Measurements from ENCODE around the gene RNF166.

Gene RNF166

DNA sequence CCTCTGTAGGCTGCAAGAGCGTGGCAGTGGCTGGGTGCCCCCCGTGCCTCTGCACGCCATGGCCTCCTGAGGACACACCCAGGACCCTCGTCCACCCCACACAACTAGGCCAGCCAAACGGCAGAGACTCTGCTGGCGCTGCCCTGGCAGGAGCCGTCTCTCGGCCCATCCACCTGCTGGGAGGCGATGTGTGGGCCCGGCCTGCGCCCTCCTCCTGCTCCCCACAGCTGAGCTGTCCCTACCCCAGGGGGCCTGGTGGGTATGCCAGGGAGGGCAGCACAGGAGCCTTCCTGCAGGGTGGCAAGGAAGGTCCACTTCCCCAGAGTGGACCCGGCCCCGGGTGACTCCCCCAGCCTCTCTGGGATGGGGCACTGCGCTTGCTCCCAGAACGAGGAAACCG, 7.0 kb downstream of the RNF166 start:
- Histone ChIP-seq H3K4me1 (ENCODE audit: control insufficient read depth in 5 of 5, insufficient read depth in 5 of 5, low read length in 5 of 5) (peaks cover 4 to 48% (median 39%) of the 10 kb centered on the region in 5 donors), H3K27ac (ENCODE audit: low read depth, low read length) (no peak overlapping the region), H3K9me3 (ENCODE audit: control insufficient read depth in 5 of 5, low read length in 5 of 5) (no peaks in the 10 kb centered on the region), H3K4me3 (ENCODE audit: low read depth in 1 of 5, low read length in 5 of 5) (no peak overlapping the region), H3K36me3 (ENCODE audit: control insufficient read depth in 5 of 5, insufficient read depth in 5 of 5, low read length in 5 of 5) (peaks cover 0 to 53% (median 39%) of the 10 kb centered on the region in 5 donors), H3K27me3 (ENCODE audit: control insufficient read depth in 5 of 5, insufficient read depth in 4 of 5, low read length in 5 of 5) (no peaks in the 10 kb centered on the region), H3K9ac (ENCODE audit: low read length in 5 of 5) (no peak overlapping the region)

DNA sequence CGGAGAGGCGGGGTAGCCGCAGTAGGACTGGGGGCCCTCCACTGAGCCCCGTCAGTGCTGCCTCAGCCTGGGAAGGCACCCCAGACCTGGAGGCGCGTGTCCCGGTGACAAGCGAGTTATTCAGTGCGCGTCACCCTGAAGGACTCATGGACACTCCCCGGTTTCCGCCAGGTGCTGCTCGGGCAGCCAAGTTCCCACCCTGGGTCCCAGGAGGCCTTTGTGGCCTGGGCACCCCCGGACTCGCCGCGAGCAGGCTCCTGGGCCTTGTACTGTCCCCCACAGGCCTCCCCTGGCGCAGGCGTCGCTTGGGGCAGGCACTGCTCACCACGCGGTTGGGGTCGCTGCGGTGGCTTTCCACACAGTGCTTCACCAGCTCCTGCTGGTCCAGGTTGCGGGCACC, 7.6 kb downstream of the RNF166 start:
- Histone ChIP-seq H3K9ac (ENCODE audit: low read length in 5 of 5) (no peak overlapping the region), H3K27ac (ENCODE audit: low read depth, low read length) (no peak overlapping the region), H3K4me1 (ENCODE audit: control insufficient read depth in 5 of 5, insufficient read depth in 5 of 5, low read length in 5 of 5) (peaks cover 4 to 43% (median 34%) of the 10 kb centered on the region in 5 donors), H3K9me3 (ENCODE audit: control insufficient read depth in 5 of 5, low read length in 5 of 5) (no peaks in the 10 kb centered on the region), H3K4me3 (ENCODE audit: low read depth in 1 of 5, low read length in 5 of 5) (no peak overlapping the region), H3K27me3 (ENCODE audit: control insufficient read depth in 5 of 5, insufficient read depth in 4 of 5, low read length in 5 of 5) (no peaks in the 10 kb centered on the region), H3K36me3 (ENCODE audit: control insufficient read depth in 5 of 5, insufficient read depth in 5 of 5, low read length in 5 of 5) (peaks cover 0 to 53% (median 39%) of the 10 kb centered on the region in 5 donors)

DNA sequence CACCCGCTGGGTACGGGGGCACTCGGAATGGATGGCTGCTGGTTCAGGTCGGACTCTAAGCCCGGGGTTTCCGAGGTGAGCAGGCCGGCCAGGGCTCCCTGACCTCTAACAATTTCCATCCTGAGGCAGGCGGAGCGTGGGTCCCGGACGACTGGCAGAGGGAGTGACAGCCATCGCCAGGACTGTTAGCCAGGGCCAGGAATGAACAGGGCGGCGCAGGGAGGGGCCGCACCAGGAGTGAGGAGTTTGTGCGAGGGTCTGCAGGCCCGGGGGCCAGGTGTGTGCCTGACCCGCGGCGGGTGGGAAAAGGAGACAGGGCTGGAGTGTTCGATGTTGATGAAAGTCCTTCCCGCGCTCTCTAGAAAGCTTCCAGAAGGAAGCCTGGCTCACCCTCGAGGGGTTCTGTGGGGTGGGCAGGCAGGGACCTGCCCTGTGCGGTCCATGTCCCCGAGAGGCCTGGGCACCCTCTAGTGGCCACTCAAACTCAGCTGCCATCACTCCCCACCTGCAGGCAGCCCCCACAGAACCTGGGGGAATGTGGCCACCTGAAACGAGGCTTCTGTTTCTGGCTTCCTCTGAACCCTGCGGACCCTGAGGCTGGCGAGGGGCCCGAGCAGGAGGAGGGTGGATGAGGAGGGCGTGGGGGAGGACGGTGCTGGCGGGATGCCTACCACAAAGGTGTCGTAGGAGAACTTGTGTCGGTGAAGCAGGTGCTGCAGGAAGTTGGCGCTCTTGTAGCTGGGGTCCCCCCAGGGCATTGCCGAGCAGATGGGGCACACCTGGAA, 8.2 kb downstream of the RNF166 start:
- Histone ChIP-seq H3K9ac (ENCODE audit: low read length in 5 of 5) (no peak overlapping the region), H3K9me3 (ENCODE audit: control insufficient read depth in 5 of 5, low read length in 5 of 5) (no peaks in the 10 kb centered on the region), H3K4me1 (ENCODE audit: control insufficient read depth in 5 of 5, insufficient read depth in 5 of 5, low read length in 5 of 5) (peaks cover 4 to 37% (median 28%) of the 10 kb centered on the region in 5 donors), H3K27me3 (ENCODE audit: control insufficient read depth in 5 of 5, insufficient read depth in 4 of 5, low read length in 5 of 5) (no peaks in the 10 kb centered on the region), H3K4me3 (ENCODE audit: low read depth in 1 of 5, low read length in 5 of 5) (no peak overlapping the region), H3K27ac (ENCODE audit: low read depth, low read length) (no peak overlapping the region), H3K36me3 (ENCODE audit: control insufficient read depth in 5 of 5, insufficient read depth in 5 of 5, low read length in 5 of 5) (peaks cover 0 to 53% (median 39%) of the 10 kb centered on the region in 5 donors)

DNA sequence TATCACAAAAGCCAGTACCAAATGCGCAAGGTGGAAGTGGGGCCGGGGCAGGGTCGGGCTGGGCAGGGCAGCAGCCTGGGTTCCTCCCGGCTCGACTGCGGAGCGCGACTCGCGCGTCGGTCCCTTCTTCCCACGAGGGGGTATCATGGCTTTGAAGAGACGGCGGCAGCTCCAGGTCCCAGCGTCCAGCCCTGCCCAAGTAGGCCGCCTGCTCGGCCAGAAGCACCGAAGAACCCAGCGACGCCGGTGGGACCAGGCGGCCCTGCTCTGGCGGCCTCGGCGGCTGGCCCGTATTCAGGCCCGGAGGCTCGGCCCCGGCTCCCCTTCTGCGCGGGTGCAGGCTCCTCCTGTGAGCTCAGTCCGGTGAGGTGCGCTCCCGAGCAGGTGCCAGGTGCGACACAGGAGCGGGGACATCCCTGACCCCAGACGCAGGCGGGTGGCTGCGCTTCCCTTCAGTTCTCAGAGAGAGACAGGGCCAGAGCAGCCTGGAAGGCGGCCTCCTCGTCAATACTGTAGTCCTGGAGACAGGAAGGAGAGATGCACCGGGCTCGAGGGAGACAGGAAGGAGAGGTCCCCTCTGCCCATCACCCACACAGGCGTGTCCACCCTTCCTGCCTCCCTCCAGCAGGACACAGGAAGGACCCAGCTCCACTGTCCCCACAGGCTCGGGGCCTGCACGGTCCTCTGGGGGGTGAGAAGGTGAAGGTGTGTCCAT, 8.9 kb downstream of the RNF166 start:
- H3K27me3 ChIP-seq (ENCODE audit: control insufficient read depth in 5 of 5, insufficient read depth in 4 of 5, low read length in 5 of 5), result peaks cover 0 to 3% (median under 1%) of the 10 kb centered on the region in 5 donors
- H3K4me3 ChIP-seq (ENCODE audit: low read depth in 1 of 5, low read length in 5 of 5), result no peak overlapping the region
- no peak overlapping the region for H3K9ac ChIP-seq (ENCODE audit: low read length in 5 of 5)
- H3K4me1 ChIP-seq (ENCODE audit: control insufficient read depth in 5 of 5, insufficient read depth in 5 of 5, low read length in 5 of 5), result peaks cover 4 to 31% (median 21%) of the 10 kb centered on the region in 5 donors
- H3K9me3 ChIP-seq (ENCODE audit: control insufficient read depth in 5 of 5, low read length in 5 of 5), result no peaks in the 10 kb centered on the region
- H3K27ac ChIP-seq (ENCODE audit: low read depth, low read length), result no peak overlapping the region
- peaks cover 0 to 53% (median 39%) of the 10 kb centered on the region in 5 donors for H3K36me3 ChIP-seq (ENCODE audit: control insufficient read depth in 5 of 5, insufficient read depth in 5 of 5, low read length in 5 of 5)

DNA sequence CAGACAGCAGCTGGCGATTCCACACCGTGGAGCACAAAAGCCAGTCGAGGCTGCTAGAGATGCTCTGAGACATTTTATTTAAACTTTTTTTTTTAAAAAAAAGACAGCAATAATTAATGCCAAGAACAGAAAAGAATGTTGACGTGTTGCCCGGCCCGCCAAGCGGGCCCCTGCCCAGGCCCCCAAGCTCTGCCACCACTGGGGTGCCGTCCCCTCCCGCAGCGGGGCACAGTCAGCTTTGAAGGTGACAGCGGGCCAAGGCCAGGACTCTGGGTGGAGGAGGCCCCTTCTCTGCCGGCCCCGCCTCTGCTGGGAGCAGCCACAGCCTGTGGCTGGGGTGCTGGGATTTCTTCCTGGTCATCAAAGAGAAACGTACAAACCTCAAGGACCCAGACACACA, 9.8 kb downstream of the RNF166 start:
- Histone ChIP-seq H3K27me3 (ENCODE audit: control insufficient read depth in 5 of 5, insufficient read depth in 4 of 5, low read length in 5 of 5) (peaks cover 0 to 6% (median 4%) of the 10 kb centered on the region in 5 donors), H3K9ac (ENCODE audit: low read length in 5 of 5) (no peak overlapping the region), H3K36me3 (ENCODE audit: control insufficient read depth in 5 of 5, insufficient read depth in 5 of 5, low read length in 5 of 5) (peaks cover 0 to 50% (median 39%) of the 10 kb centered on the region in 5 donors), H3K4me3 (ENCODE audit: low read depth in 1 of 5, low read length in 5 of 5) (no peak overlapping the region), H3K4me1 (ENCODE audit: control insufficient read depth in 5 of 5, insufficient read depth in 5 of 5, low read length in 5 of 5) (peaks cover 0 to 29% (median 13%) of the 10 kb centered on the region in 5 donors), H3K27ac (ENCODE audit: low read depth, low read length) (no peak overlapping the region), H3K9me3 (ENCODE audit: control insufficient read depth in 5 of 5, low read length in 5 of 5) (no peaks in the 10 kb centered on the region)

DNA sequence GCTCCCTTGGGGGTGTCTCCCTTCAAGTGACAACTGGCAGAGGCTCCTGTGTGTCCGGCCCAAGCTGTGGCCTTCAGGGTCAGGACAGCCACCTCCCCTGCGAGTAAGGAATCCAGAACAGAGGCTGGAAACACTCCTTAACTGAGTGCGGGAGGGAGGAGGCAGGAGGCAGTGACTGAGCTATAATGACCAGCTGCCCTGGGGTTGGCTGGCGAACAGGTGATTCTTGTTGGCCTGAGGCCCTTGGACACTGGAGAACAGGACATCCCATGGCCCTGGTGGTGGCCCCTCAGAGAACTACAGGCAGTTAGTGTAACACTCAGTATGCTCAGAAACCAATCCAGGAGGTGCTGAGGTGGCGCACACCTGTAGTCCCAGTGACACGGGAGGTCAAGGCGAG, 10.5 kb downstream of the RNF166 start:
- H3K27ac ChIP-seq (ENCODE audit: low read depth, low read length), result no peak overlapping the region
- no peaks in the 10 kb centered on the region for H3K9me3 ChIP-seq (ENCODE audit: control insufficient read depth in 5 of 5, low read length in 5 of 5)
- peaks cover 3 to 13% (median 7%) of the 10 kb centered on the region in 5 donors for H3K27me3 ChIP-seq (ENCODE audit: control insufficient read depth in 5 of 5, insufficient read depth in 4 of 5, low read length in 5 of 5)
- no peak overlapping the region for H3K4me3 ChIP-seq (ENCODE audit: low read depth in 1 of 5, low read length in 5 of 5)
- H3K36me3 ChIP-seq (ENCODE audit: control insufficient read depth in 5 of 5, insufficient read depth in 5 of 5, low read length in 5 of 5), result peaks cover 0 to 50% (median 39%) of the 10 kb centered on the region in 5 donors
- H3K9ac ChIP-seq (ENCODE audit: low read length in 5 of 5), result no peak overlapping the region
- H3K4me1 ChIP-seq (ENCODE audit: control insufficient read depth in 5 of 5, insufficient read depth in 5 of 5, low read length in 5 of 5), result peaks cover 0 to 27% (median 9%) of the 10 kb centered on the region in 5 donors

DNA sequence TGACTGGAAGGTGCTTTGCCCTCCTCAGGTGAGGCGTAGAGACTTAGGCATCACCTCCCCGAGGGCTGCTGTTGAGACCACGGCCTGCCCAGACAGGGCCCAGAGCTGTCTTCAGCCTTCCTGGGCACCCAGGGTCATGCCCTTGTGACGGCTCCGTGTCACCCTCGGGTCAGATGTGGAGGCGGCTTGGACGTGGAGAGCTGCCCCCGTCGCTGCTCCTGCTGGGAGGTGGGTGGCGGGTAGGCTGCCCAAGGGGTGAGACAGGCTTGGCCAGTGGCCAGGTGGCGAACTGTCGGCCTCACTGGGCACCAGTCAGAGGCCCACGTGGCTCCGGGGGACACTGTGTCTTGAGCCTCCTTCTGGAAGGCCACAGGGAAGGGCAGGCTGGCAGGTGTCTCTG, 11.0 kb downstream of the RNF166 start:
- Histone ChIP-seq H3K9me3 (ENCODE audit: control insufficient read depth in 5 of 5, low read length in 5 of 5) (no peaks in the 10 kb centered on the region), H3K27me3 (ENCODE audit: control insufficient read depth in 5 of 5, insufficient read depth in 4 of 5, low read length in 5 of 5) (peaks cover 8 to 15% (median 12%) of the 10 kb centered on the region in 5 donors), H3K4me1 (ENCODE audit: control insufficient read depth in 5 of 5, insufficient read depth in 5 of 5, low read length in 5 of 5) (peaks cover 0 to 22% (median 3%) of the 10 kb centered on the region in 5 donors), H3K9ac (ENCODE audit: low read length in 5 of 5) (no peak overlapping the region), H3K4me3 (ENCODE audit: low read depth in 1 of 5, low read length in 5 of 5) (no peak overlapping the region), H3K36me3 (ENCODE audit: control insufficient read depth in 5 of 5, insufficient read depth in 5 of 5, low read length in 5 of 5) (peaks cover 0 to 49% (median 37%) of the 10 kb centered on the region in 5 donors), H3K27ac (ENCODE audit: low read depth, low read length) (no peak overlapping the region)

DNA sequence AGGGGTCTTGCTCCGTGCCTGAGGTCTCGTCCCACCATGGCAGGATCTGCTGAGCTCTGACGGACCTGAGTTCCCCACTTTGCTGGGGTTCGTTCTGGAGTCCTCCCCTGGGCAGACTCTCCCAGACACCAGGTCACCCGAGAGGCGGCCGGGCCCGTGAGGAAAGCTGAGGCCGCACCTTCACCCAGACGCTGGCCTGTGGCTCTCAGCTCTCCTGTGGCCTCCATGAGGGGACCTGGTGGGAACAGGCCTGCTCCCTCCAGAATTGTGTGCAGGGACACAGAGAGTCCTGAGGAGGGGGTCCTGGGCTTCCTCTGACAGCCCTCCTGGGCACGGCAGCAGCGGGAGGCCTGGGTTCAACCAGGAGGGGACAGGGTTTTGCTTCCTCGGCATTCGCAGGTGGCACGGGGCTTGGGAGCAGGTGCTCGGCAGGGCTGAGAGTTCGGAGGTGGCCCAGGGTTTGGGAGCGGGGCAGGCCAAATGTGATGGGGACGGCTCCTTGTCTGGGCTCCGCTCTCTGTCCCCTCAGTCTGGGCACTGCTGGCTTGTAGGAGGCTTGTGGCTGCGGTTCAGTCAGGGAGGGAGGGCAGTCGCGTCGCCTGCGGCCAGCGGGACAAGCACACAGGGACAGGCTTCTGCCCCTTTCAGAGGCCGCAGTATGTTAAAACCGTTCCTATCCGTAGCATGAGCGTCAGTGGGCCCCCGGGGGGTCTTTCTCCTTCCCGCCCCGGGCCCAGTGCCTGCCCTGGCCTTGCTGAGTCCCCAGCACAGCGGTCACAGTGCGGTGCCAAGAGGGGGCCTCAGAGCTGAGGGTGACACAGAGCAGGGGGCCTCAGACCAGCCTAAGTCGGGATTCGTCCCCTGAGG, 11.8 kb downstream of the RNF166 start:
- Histone ChIP-seq H3K4me1 (ENCODE audit: control insufficient read depth in 5 of 5, insufficient read depth in 5 of 5, low read length in 5 of 5) (peaks cover 0 to 14% (median 3%) of the 10 kb centered on the region in 5 donors), H3K4me3 (ENCODE audit: low read depth in 1 of 5, low read length in 5 of 5) (no peak overlapping the region), H3K9ac (ENCODE audit: low read length in 5 of 5) (no peak overlapping the region), H3K36me3 (ENCODE audit: control insufficient read depth in 5 of 5, insufficient read depth in 5 of 5, low read length in 5 of 5) (peaks cover 0 to 41% (median 30%) of the 10 kb centered on the region in 5 donors), H3K27me3 (ENCODE audit: control insufficient read depth in 5 of 5, insufficient read depth in 4 of 5, low read length in 5 of 5) (peaks cover 9 to 17% (median 15%) of the 10 kb centered on the region in 5 donors), H3K27ac (ENCODE audit: low read depth, low read length) (no peak overlapping the region), H3K9me3 (ENCODE audit: control insufficient read depth in 5 of 5, low read length in 5 of 5) (no peaks in the 10 kb centered on the region)

DNA sequence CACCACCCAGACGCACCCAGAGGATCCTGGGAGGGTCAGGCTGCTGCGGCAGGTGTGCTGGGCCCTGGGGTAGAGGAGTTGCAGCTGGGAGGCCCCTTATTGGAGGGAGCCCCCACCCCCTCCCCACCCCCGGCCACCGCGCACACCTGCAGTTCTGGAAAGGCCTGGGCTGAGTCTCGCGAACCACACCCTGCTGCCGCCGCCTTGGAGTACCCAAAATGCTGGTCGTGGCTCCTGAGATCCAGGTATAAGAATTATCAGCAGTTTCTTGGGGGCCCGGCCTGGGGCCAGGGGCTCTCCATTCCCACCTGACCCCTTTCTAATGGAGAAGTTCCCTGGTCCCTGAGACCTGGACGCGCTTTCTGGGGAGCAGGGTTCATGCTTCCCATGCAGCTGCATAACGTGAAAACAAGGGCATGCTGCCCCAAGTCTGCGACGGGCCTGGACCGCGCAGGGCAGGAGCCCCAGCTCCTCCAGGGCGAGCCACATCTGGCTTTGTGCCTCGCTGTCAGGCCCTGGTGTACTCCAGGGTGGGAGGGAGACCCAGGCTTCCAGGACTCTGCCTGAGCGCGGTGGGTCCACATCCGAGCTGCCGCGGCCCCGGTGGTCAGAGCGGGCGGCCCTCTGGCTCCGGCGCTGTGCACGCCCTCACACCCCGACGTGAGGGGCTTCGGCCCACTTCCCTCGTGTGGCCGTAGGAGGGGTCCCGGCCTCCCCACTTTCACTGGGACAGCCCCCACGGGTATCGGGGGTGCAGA, 12.6 kb downstream of the RNF166 start:
- Histone ChIP-seq H3K4me1 (ENCODE audit: control insufficient read depth in 5 of 5, insufficient read depth in 5 of 5, low read length in 5 of 5) (peaks cover 0 to 12% (median 3%) of the 10 kb centered on the region in 5 donors), H3K9me3 (ENCODE audit: control insufficient read depth in 5 of 5, low read length in 5 of 5) (no peaks in the 10 kb centered on the region), H3K9ac (ENCODE audit: low read length in 5 of 5) (no peak overlapping the region), H3K27me3 (ENCODE audit: control insufficient read depth in 5 of 5, insufficient read depth in 4 of 5, low read length in 5 of 5) (peaks cover 10 to 25% (median 15%) of the 10 kb centered on the region in 5 donors), H3K27ac (ENCODE audit: low read depth, low read length) (no peak overlapping the region), H3K4me3 (ENCODE audit: low read depth in 1 of 5, low read length in 5 of 5) (no peak overlapping the region), H3K36me3 (ENCODE audit: control insufficient read depth in 5 of 5, insufficient read depth in 5 of 5, low read length in 5 of 5) (peaks cover 0 to 33% (median 28%) of the 10 kb centered on the region in 5 donors)
